Thyroid gland (tissue), 4 donors: Measurements from ENCODE around the gene SERPINA4. TPM values are rescaled to one million over a fixed set of nuclear protein-coding genes. Genes with fewer than 3 reads are reported as not detected.
"Not testable (repeated sequence)": the region's sequence is repeated elsewhere in the genome, so short reads cannot be mapped to it uniquely, and the experiment has no call there.

Source experiments
- DNase-seq, 2 donors: peaks; one replicate each; pipeline ENCODE4 v3.0.0-alpha.2; 2019
- H3K27ac ChIP-seq, 3 donors: fragments of 200-600 bp; sonication (generic); 1 replicate in 2 of 3; 2 replicates in 1 of 3; pipeline ENCODE4 v1.5.1; 2016 to 2019; ENCODE audit warnings: mild to moderate bottlenecking in 1 of 3, moderate library complexity in 1 of 3
- H3K27me3 ChIP-seq: fragments of 200-600 bp; sonication (generic); one replicate; pipeline ENCODE4 v1.5.1; 2019
- H3K36me3 ChIP-seq, 2 donors: fragments of 200-600 bp; sonication (generic); one replicate each; pipeline ENCODE4 v1.5.1; 2016 to 2019
- H3K4me1 ChIP-seq, 2 donors: fragments of 200-600 bp; sonication (generic); one replicate each; pipeline ENCODE4 v1.5.1; 2017 to 2019
- H3K4me3 ChIP-seq, 3 donors: fragments of 200-600 bp; sonication (generic); replicated peaks in 1 of 3; 1 replicate in 2 of 3; 2 replicates in 1 of 3; pipeline ENCODE4 v1.5.1; 2016; ENCODE audit warnings: mild to moderate bottlenecking in 1 of 3
- H3K9me3 ChIP-seq: fragments of 200-600 bp; sonication (generic); one replicate; pipeline ENCODE4 v1.5.1; 2017
- CTCF ChIP-seq, 6 experiments: fragments of 200-600 bp in 3 of 6; fragments of 450-650 bp in 3 of 6; sonication (generic) in 3 of 6; IDR thresholded peaks; one replicate each; pipeline ENCODE4 v1.5.1; 2016 to 2019; ENCODE audit warnings: antibody characterized with exemption in 6 of 6, mild to moderate bottlenecking in 2 of 6, inconsistent platforms in 1 of 6, moderate library complexity in 1 of 6
- POLR2A ChIP-seq, 2 donors: fragments of 450-650 bp; IDR thresholded peaks; one replicate each; pipeline ENCODE4 v1.6.1; 2017; ENCODE audit warnings: antibody characterized with exemption in 2 of 2, mild to moderate bottlenecking in 2 of 2, moderate library complexity in 1 of 2
- WGBS, 2 donors: methylation state at CpG; one replicate each; pipeline ENCODE4 v1.1.5; 2017; 5-methylcytosine and 5-hydroxymethylcytosine counted together
- intact Hi-C: fragments of 100-400 bp; cut with DNase I; formaldehyde crosslinking; loops from one replicate; pipeline ENCODE4 v1.15.1; 2023
- total RNA-seq, 4 donors: library from RNA; depleted of rRNA; stranded (reverse); fragments of >200 nt; gene quantifications; one replicate each; pipeline ENCODE4 v1.2.3, GENCODE V29; 2016

The SERPINA4 gene
- total RNA-seq, 4 donors from 2014 or later, result not detected

- 78 to 82% methylated on average over 3 of the region's 3 CpGs for WGBS, 2 donors
- no peaks in the 10 kb centered on the region for H3K27me3 ChIP-seq
- DNase-seq, result no peak
- no peaks in the 10 kb centered on the region for H3K36me3 ChIP-seq
- no peak overlapping the region for H3K27ac ChIP-seq
- TF ChIP-seq POLR2A (IDR thresholded peaks at IDR 0.05) (no peak), CTCF (IDR thresholded peaks at IDR 0.05) (no peak)
- no peak overlapping the region for H3K4me3 ChIP-seq
- H3K4me1 ChIP-seq, result peaks cover 0 to 8% of the 10 kb centered on the region in 2 donors
- H3K9me3 ChIP-seq, result no peaks in the 10 kb centered on the region
- intact Hi-C loops, result no loop called here
Measured at GRCh38 chr14:94605361-94605760, 44.1 kb downstream of the SERPINA4 start.

- H3K27ac ChIP-seq, H3K27me3 ChIP-seq, H3K4me1 ChIP-seq, DNase-seq, intact Hi-C loops, H3K4me3 ChIP-seq, H3K9me3 ChIP-seq, H3K36me3 ChIP-seq: not testable (repeated sequence)
- WGBS, 2 donors, result 85 to 90% methylated on average over 1 of the region's 1 CpG
Measured at GRCh38 chr14:94608966-94609365, 47.7 kb downstream of the SERPINA4 start.

GRCh38 chr14:94611179-94611578 lies 49.9 kb downstream of the SERPINA4 start:
- Histone ChIP-seq H3K9me3 (no peaks in the 10 kb centered on the region), H3K4me3 (no peak overlapping the region), H3K27ac (no peak overlapping the region), H3K27me3 (no peaks in the 10 kb centered on the region), H3K36me3 (no peaks in the 10 kb centered on the region), H3K4me1 (no peaks in the 10 kb centered on the region)
- intact Hi-C loops, result no loop called here
- TF ChIP-seq POLR2A (IDR thresholded peaks at IDR 0.05), result no peak
- no peak for DNase-seq
- WGBS, 2 donors, result 87 to 90% methylated on average over 5 of the region's 5 CpGs

- no peak within 1 kb of the TSS for H3K4me3 ChIP-seq
- TF ChIP-seq POLR2A (IDR thresholded peaks at IDR 0.05) (no peak), CTCF (IDR thresholded peaks at IDR 0.05) (no peak)
- DNase-seq, result no peak
- no peaks in the 10 kb centered on the region for H3K36me3 ChIP-seq
- no peak within 1 kb of the TSS for H3K27ac ChIP-seq
- intact Hi-C loops, result no loop called here
- H3K9me3 ChIP-seq, result no peaks in the 10 kb centered on the region
- no peaks in the 10 kb centered on the region for H3K4me1 ChIP-seq
- no peaks in the 10 kb centered on the region for H3K27me3 ChIP-seq
- 69 to 72% methylated on average over 4 of the region's 4 CpGs for WGBS, 2 donors
Measured at GRCh38 chr14:94612174-94612573, 50.9 kb downstream of the SERPINA4 start, which contains the start of gene SERPINA3. SERPINA3 (plus strand) TSS chr14:94612391; CDS start chr14:94614442, 2,051 bp downstream.

- H3K27ac ChIP-seq, result no peak overlapping the region
- no peaks in the 10 kb centered on the region for H3K9me3 ChIP-seq
- no peaks in the 10 kb centered on the region for H3K27me3 ChIP-seq
- no peaks in the 10 kb centered on the region for H3K4me1 ChIP-seq
- 47 to 50% methylated on average over 8 to 9 of the region's 9 CpGs for WGBS, 2 donors
- DNase-seq, result no peak
- H3K4me3 ChIP-seq, result no peak overlapping the region
- H3K36me3 ChIP-seq, result no peaks in the 10 kb centered on the region
- TF ChIP-seq POLR2A (IDR thresholded peaks at IDR 0.05) (no peak), CTCF (IDR thresholded peaks at IDR 0.05) (no peak)
- intact Hi-C loops, result no loop called here
Measured at GRCh38 chr14:94612580-94613554, 51.6 kb downstream of the SERPINA4 start.
